ENCODE measurements around the gene RRAS2. TPM values are rescaled to one million over a fixed set of nuclear protein-coding genes. Genes with fewer than 3 reads are reported as not detected.

RRAS2 gene
- total RNA-seq, 1 donor from 2014 or later, result 51.9 TPM

DNA sequence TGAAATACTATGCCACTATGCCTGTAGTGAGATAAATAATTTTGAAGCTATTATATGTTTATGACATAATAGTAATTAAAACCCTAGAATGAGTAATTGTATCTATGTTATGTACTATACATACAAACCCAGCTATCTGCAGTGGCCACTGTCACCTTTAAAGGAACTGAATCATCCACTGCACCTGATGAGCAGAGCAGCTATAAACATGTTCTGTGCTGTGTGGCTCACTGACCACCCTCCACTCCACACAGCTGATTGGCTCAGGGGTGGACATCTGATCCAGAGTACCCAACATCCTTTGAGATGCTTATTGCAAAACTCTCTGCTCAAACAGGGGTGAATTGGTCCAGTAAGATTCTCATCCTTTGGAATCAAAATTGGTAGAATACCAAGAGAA lies 19.2 kb upstream of the RRAS2 start:
- TF ChIP-seq CTCF (IDR thresholded peaks at IDR 0.05; ENCODE audit: unreplicated experiment), result no peak
- no peak overlapping the region for H3K27ac Mint-ChIP-seq
- H3K9me3 Mint-ChIP-seq, result no peaks in the 10 kb centered on the region
- H3K36me3 Mint-ChIP-seq, result no peaks in the 10 kb centered on the region
- DNase-seq (ENCODE audit: low spot score in 2 of 2, unreplicated experiment in 2 of 2), result no peak
- peaks cover 4% of the 10 kb centered on the region for H3K4me1 Mint-ChIP-seq
- peaks cover 51% of the 10 kb centered on the region for H3K27me3 Mint-ChIP-seq (ENCODE audit: low read depth)
- H3K4me3 Mint-ChIP-seq, result no peak overlapping the region

GRCh38 chr11:14376920-14377319 lies 17.9 kb upstream of the RRAS2 start:
- Mint-ChIP-seq H3K27me3 (ENCODE audit: low read depth) (peaks cover 40% of the 10 kb centered on the region), H3K27ac (no peak overlapping the region), H3K4me1 (peaks cover 4% of the 10 kb centered on the region), H3K36me3 (no peaks in the 10 kb centered on the region), H3K4me3 (no peak overlapping the region), H3K9me3 (no peaks in the 10 kb centered on the region)
- DNase-seq (ENCODE audit: low spot score in 2 of 2, unreplicated experiment in 2 of 2), result no peak
- TF ChIP-seq CTCF (IDR thresholded peaks at IDR 0.05; ENCODE audit: unreplicated experiment), result no peak

- Mint-ChIP-seq H3K36me3 (no peaks in the 10 kb centered on the region), H3K4me3 (no peak overlapping the region), H3K4me1 (no peaks in the 10 kb centered on the region), H3K27me3 (ENCODE audit: low read depth) (peaks cover 25% of the 10 kb centered on the region), H3K27ac (no peak overlapping the region), H3K9me3 (no peaks in the 10 kb centered on the region)
- DNase-seq (ENCODE audit: low spot score in 2 of 2, unreplicated experiment in 2 of 2), result no peak
- no peak for TF ChIP-seq CTCF (IDR thresholded peaks at IDR 0.05; ENCODE audit: unreplicated experiment)
Observed at GRCh38 chr11:14374922-14375830, 16.2 kb upstream of the RRAS2 start.

DNA sequence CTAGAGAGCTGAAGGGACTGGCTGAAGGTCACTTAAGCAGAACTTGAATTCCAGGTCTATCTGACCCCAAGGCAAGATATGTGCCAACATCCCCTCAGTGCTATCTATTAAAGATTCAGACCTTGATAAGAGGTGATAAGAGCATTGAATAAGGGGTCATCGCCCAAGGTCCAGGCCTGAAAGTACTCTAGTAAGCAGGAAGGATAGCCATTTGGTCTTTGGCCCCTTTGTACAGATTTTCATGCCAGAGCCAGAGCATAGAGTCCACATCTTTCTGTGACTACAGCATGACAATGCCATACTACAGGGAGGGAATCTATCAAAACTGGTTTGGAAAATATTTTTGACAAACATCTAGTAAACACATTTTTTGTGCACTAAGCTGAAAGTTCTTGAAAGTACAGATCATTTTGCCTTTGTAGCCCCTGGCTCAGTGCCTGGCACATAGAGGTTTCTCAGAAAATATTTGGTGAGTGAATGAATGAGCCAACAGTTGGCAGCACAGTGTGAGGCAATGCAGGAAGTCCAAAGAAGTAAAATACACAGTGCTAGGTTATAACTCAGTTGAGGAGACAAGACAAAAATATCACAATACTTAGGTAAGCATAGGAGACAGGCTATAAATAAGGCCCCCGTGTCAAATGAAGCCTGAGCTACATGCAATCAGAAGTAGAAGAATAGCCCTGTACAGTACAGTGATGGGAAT lies 15.1 kb upstream of the RRAS2 start:
- no peak for DNase-seq (ENCODE audit: low spot score in 2 of 2, unreplicated experiment in 2 of 2)
- Mint-ChIP-seq H3K27ac (no peak overlapping the region), H3K9me3 (no peaks in the 10 kb centered on the region), H3K4me1 (no peaks in the 10 kb centered on the region), H3K4me3 (no peak overlapping the region), H3K27me3 (ENCODE audit: low read depth) (peaks cover 15% of the 10 kb centered on the region), H3K36me3 (no peaks in the 10 kb centered on the region)
- TF ChIP-seq CTCF (IDR thresholded peaks at IDR 0.05; ENCODE audit: unreplicated experiment), result no peak

DNA sequence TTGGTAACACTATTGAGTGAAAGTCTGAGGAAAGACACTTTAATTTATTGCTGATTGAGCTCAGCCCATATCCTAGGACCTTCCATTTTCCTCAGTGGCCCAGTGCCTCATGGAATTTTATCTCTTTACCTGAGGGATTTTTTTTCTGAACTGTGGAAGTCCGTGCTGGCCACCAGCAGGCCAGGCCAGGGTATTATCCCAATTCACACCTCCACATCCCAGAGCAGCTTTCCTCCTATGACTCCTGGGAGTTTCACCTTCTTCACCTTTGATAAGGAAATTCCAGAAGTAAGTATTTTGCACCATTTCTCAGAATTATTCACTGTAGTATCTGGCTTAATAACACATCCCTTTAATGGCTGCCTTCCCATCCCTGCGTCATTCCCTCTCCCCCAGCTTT lies 13.0 kb upstream of the RRAS2 start:
- H3K4me3 Mint-ChIP-seq, result no peak overlapping the region
- no peaks in the 10 kb centered on the region for H3K4me1 Mint-ChIP-seq
- no peak overlapping the region for H3K27ac Mint-ChIP-seq
- no peak for TF ChIP-seq CTCF (IDR thresholded peaks at IDR 0.05; ENCODE audit: unreplicated experiment)
- peaks cover 1% of the 10 kb centered on the region for H3K27me3 Mint-ChIP-seq (ENCODE audit: low read depth)
- no peaks in the 10 kb centered on the region for H3K9me3 Mint-ChIP-seq
- DNase-seq (ENCODE audit: low spot score in 2 of 2, unreplicated experiment in 2 of 2), result no peak
- H3K36me3 Mint-ChIP-seq, result no peaks in the 10 kb centered on the region
